Common myeloid progenitor, CD34-positive (primary cell): ENCODE results near the gene SLC2A4.
A peak's percentile ranks its signal among the peaks of the same experiment; 100 is the strongest.

Experiments used
- CTCF ChIA-PET: fragments of 350-600 bp; sonication (Branson Sonifier 250); formaldehyde crosslinking; loops from one replicate; lab custom pipeline; 2021; ENCODE audit warnings: antibody characterized with exemption; lab: Charles Lee
- POLR2A ChIA-PET: fragments of 350-600 bp; sonication (Branson Sonifier 250); formaldehyde crosslinking; loops from one replicate; lab custom pipeline; 2021; ENCODE audit warnings: antibody characterized with exemption; lab: Charles Lee
- DNase-seq, 3 donors: peaks; one replicate each; pipeline versions ENCODE4 v3.0.0 to v3.0.0-alpha.2; 2013
- H3K27ac ChIP-seq, 2 experiments: 1 replicate in 1 of 2; 2 replicates in 1 of 2; pipeline ENCODE4 v1.7.0; 2013; ENCODE audit warnings: inconsistent platforms in 2 of 2, low read length in 2 of 2, mild to moderate bottlenecking in 2 of 2, low read depth in 1 of 2, moderate library complexity in 1 of 2; ENCODE audit not compliant: severe bottlenecking in 2 of 2, insufficient read depth in 1 of 2, poor library complexity in 1 of 2
- H3K27me3 ChIP-seq, 5 experiments: replicated peaks in 2 of 5; 1 replicate in 3 of 5; 2 replicates in 2 of 5; pipeline versions ENCODE4 v1.6.1 to v1.7.0; 2013; ENCODE audit warnings: low read length in 4 of 5, mild to moderate bottlenecking in 2 of 5, moderate library complexity in 2 of 5, inconsistent platforms in 1 of 5; ENCODE audit not compliant: insufficient read depth in 5 of 5, control insufficient read depth in 4 of 5
- H3K36me3 ChIP-seq, 4 experiments: 1 replicate in 2 of 4; 2 replicates in 2 of 4; pipeline versions ENCODE4 v1.6.1 to v1.7.0; 2013; ENCODE audit warnings: low read length in 3 of 4, control low read depth in 1 of 4, mild to moderate bottlenecking in 1 of 4; ENCODE audit not compliant: control insufficient read depth in 4 of 4, insufficient read depth in 4 of 4
- H3K4me1 ChIP-seq, 4 experiments: 1 replicate in 3 of 4; 2 replicates in 1 of 4; pipeline versions ENCODE4 v1.6.1 to v1.7.1; 2013; ENCODE audit warnings: low read length in 3 of 4, mild to moderate bottlenecking in 3 of 4, control low read depth in 1 of 4, inconsistent platforms in 1 of 4, moderate library complexity in 1 of 4; ENCODE audit not compliant: control insufficient read depth in 4 of 4, insufficient read depth in 4 of 4; ENCODE audit errors: control extremely low read depth in 1 of 4
- H3K4me3 ChIP-seq, 7 experiments: 1 replicate in 4 of 7; 2 replicates in 3 of 7; pipeline versions ENCODE4 v1.5.1 to v1.7.0; 2013; ENCODE audit warnings: mild to moderate bottlenecking in 7 of 7, low read length in 6 of 7, moderate library complexity in 6 of 7, inconsistent platforms in 2 of 7, low read depth in 2 of 7, control low read depth in 1 of 7; ENCODE audit not compliant: insufficient read depth in 4 of 7, control insufficient read depth in 1 of 7; ENCODE audit errors: extremely low read depth in 1 of 7
- H3K9me3 ChIP-seq, 5 experiments: 1 replicate in 4 of 5; 2 replicates in 1 of 5; pipeline versions ENCODE4 v1.6.1 to v1.7.1; 2013; ENCODE audit warnings: low read length in 4 of 5, mild to moderate bottlenecking in 2 of 5, inconsistent platforms in 1 of 5, low read depth in 1 of 5, moderate library complexity in 1 of 5; ENCODE audit not compliant: control insufficient read depth in 4 of 5, insufficient read depth in 2 of 5; ENCODE audit errors: control extremely low read depth in 1 of 5
- WGBS: methylation state at CpG from one replicate; pipeline ENCODE4 v1.1.5; 2013; ENCODE audit not compliant: insufficient coverage; 5-methylcytosine and 5-hydroxymethylcytosine counted together

SLC2A4 gene

DNA sequence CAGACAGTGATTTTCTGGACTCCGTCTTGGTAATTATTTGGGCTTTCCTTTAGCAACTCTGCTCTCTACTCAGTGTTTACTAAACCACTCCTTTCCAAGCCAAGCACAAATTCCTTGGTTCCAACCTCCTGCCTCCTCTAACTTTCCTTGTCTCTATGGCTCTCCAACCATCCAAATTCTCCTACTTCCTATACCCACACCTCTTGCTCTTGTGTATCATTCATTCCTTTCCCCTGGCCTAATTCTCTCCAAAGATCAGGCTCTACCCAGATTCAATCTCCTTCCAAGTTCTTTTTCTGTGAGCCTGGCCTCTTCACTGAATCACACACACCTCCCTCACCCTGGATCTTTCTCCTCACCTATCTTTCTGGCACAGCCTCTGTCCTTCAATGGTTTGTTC is 46.5 kb downstream of the SLC2A4 start:
- Histone ChIP-seq H3K27ac (peak overlapping the region in 1 of 2 experiments; percentile 87), H3K4me3 (peak overlapping the region in 4 of 7 experiments; percentile 90 to 97 (median 91)), H3K27me3 (no peaks in the 10 kb centered on the region), H3K36me3 (peaks cover 2 to 42% (median 32%) of the 10 kb centered on the region in 4 experiments), H3K4me1 (peaks cover 5 to 38% (median 32%) of the 10 kb centered on the region in 4 experiments), H3K9me3 (no peaks in the 10 kb centered on the region)
- WGBS: 88% methylated on average over 1 of the region's 1 CpG
- DNase-seq: no peak
- ChIA-PET POLR2A (interaction anchor here (0.7 kb wide), 1 partner anchor 156 kb away, joined by 3 read pairs; the partner anchor contains the start of gene POLR2A), CTCF (interaction anchor here (1.4 to 12.8 kb wide), 4 partner anchors 12 to 31 kb away, joined by 4 to 314 read pairs (median 10); partner anchors contain the start of gene ACAP1)

DNA sequence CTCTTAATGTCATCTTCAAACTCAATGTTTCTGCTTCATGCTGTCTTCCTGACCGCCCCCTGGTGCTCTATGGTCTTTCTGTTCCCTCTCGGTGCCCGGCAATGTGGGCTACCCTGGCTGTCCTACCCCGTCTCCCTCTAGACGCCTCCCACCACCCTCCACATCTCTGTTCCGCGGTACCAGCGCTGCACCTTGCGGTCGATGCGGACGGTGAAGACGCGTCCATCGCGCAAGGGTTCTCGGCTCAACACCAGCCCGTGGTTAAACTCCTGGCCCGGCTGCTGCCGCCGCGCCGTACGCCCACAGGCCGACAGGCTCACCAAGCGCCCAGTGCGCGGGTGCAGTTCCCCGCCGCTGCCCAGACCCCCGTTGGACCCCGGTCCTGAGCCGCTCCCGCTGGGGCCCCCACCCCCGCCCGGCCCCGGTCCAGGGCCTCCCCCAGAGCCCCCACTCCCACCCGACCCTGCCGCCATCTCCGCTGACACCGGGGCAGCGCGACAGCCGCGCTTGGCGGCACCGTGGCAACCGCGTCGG is 47.4 kb downstream of the SLC2A4 start, which contains the start of gene NEURL4:
TSS of gene NEURL4 (minus strand) at position 496 of the 534 bp plus-strand sequence. CDS start at position 473, 23 bp downstream.
- Histone ChIP-seq H3K4me3 (peak within 1 kb of the TSS; percentile 74 to 97 (median 90)), H3K36me3 (peaks cover 0 to 33% (median 24%) of the 10 kb centered on the region in 4 experiments), H3K9me3 (no peaks in the 10 kb centered on the region), H3K27ac (peak within 1 kb of the TSS; percentile 66 to 87), H3K4me1 (peaks cover 5 to 38% (median 32%) of the 10 kb centered on the region in 4 experiments), H3K27me3 (no peaks in the 10 kb centered on the region)
- ChIA-PET POLR2A (interaction anchor here (0.7 to 1.0 kb wide), 2 partner anchors 20 to 156 kb away, joined by 3 to 4 read pairs; partner anchors contain the start of gene POLR2A), CTCF (interaction anchor here (1.4 to 12.8 kb wide), 6 partner anchors 9 to 32 kb away, joined by 4 to 314 read pairs (median 8); partner anchors contain the start of genes ACAP1 and TMEM95)
- DNase-seq: no peak
- 0% methylated on average over 38 of the region's 50 CpGs for WGBS

DNA sequence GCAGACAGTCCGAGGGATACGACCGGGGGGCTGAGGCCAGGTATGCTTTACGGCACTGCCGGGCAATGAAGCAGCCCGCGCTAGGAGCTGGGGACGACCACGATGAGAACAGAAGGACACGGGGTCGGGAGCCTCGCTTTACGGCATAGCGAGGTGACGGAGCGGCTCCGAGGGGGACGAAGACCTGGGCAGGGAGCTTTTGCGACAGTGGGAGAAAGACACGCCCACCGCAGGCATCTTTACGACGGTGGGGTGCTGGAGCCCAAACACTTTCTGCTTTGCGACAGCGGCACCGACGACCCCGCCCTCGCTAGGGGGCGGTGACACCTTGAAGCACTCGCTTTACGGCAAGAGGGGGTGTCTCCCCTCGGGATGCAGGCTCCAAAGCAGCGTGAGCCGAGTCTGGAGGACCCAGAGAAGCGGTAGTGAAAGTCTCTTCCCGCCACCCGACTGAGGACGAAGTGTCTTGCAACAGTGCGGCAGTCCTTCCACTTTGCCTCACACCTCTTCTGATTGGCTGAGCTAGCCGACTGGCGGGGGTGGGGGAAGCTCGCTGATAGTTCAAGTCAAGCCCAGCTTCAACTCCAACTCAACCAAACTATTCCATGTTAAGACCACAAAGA is 48.0 kb downstream of the SLC2A4 start:
- peak overlapping the region; percentile 74 to 97 (median 90) for H3K4me3 ChIP-seq
- H3K4me1 ChIP-seq: peaks cover 5 to 38% (median 33%) of the 10 kb centered on the region in 4 experiments
- ChIA-PET POLR2A (interaction anchor here (1.0 kb wide), 1 partner anchor 20 kb away, joined by 4 read pairs; no protein-coding TSS in a partner anchor), CTCF (interaction anchor here (0.9 to 12.8 kb wide), 10 partner anchors 9 to 284 kb away, joined by 3 to 314 read pairs (median 5); partner anchors contain the start of genes ACAP1 and TMEM95)
- peaks cover 0 to 28% (median 19%) of the 10 kb centered on the region in 4 experiments for H3K36me3 ChIP-seq
- H3K9me3 ChIP-seq: no peaks in the 10 kb centered on the region
- WGBS: 0% methylated on average over 38 of the region's 43 CpGs
- peak; percentile 99 to 100 (median 100) for DNase-seq
- peak overlapping the region; percentile 66 to 87 for H3K27ac ChIP-seq
- H3K27me3 ChIP-seq: no peaks in the 10 kb centered on the region

DNA sequence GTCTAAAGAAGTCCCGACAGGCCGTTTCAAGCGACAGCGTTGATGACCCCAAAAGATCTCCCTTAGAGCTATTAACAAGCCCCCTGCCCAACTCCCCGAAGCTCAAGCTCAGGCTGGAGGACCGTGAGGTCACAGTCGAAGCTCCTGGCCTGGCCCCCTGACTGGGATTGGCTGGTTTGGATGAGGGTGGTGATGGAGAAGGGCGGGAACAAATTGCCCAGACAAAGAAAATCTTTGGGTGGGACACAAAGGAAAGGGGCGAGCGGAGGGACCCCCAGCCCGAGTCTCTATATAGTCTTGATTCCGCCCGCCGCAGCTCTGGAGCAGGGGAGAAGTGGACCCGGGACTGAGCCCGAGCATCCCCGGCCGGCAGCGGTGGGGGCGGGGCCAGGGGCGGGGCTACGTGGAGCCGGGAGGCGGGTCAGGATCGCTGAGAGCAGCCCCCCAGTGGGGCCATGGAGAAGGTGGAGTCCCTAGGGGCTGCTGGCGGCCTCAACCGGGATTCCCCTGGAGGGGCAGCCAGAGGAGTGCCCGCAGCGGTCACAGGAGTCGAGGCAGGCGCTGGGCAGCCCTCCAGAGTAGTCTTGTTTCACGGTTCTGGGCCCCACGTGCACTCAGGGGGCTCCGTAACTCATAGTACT is 48.6 kb downstream of the SLC2A4 start:
- ChIA-PET CTCF (interaction anchor here (0.9 to 12.8 kb wide), 11 partner anchors 9 to 284 kb away, joined by 3 to 314 read pairs (median 4); partner anchors contain the start of genes ACAP1 and TMEM95), POLR2A (interaction anchor here (0.6 to 1.0 kb wide), 2 partner anchors 21 to 109 kb away, joined by 3 to 4 read pairs; no protein-coding TSS in a partner anchor)
- no peaks in the 10 kb centered on the region for H3K9me3 ChIP-seq
- H3K27me3 ChIP-seq: no peaks in the 10 kb centered on the region
- H3K36me3 ChIP-seq: peaks cover 0 to 22% (median 14%) of the 10 kb centered on the region in 4 experiments
- WGBS: 2% methylated on average over 13 of the region's 34 CpGs
- peak overlapping the region; percentile 66 to 87 for H3K27ac ChIP-seq
- peak; percentile 78 to 88 (median 87) for DNase-seq
- H3K4me3 ChIP-seq: peak overlapping the region; percentile 74 to 97 (median 90)
- H3K4me1 ChIP-seq: peaks cover 5 to 43% (median 37%) of the 10 kb centered on the region in 4 experiments

DNA sequence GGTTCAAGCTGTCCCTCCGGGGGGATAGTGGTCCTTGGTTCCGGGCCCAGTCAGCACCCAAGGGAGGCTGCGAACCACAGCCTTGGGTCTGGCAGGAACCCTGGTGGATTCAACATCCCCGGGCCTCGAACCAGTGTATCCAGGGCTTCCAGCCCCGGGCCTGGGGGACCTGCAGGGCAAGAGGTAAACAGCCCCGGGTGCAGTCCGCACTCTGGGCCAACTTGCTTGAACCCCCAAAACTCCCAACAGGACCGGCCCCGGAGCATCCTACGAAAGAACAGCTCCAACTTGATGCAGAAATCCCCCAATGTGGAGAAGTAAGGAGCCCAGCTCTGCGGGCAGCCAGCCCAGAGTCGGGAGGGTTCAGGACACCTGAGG is 49.1 kb downstream of the SLC2A4 start:
- H3K4me3 ChIP-seq: peak overlapping the region in 6 of 7 experiments; percentile 27 to 97 (median 90)
- H3K36me3 ChIP-seq: peaks cover 0 to 16% (median 10%) of the 10 kb centered on the region in 4 experiments
- no peak for DNase-seq
- no peaks in the 10 kb centered on the region for H3K27me3 ChIP-seq
- H3K4me1 ChIP-seq: peaks cover 8 to 48% (median 42%) of the 10 kb centered on the region in 4 experiments
- 77% methylated on average over 12 of the region's 13 CpGs for WGBS
- H3K27ac ChIP-seq: peak overlapping the region; percentile 7 to 71
- ChIA-PET CTCF (interaction anchor here (0.8 to 12.8 kb wide), 4 partner anchors 12 to 34 kb away, joined by 3 to 314 read pairs (median 6); partner anchors contain the start of genes ACAP1 and TMEM95), POLR2A (no interaction called here)
- no peaks in the 10 kb centered on the region for H3K9me3 ChIP-seq

DNA sequence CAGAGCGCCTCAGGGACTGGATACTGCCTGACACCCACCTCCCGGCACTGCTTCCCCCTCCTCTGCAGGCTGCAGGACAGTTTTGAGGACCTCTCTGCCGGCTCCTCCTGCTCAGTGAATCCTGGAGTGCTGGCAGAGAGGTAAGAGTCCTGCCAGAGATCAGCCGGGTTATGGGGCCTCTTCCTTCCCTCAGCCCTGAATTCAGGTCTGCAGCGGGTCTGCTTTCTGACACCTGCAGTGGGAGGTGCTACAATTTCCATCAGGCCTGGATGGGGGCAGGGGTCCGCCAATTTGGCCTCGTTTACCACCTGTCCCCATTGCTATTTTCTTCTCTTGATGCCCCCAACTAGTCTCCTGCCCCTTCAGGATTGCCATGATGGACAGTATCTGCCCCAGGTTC is 50.6 kb downstream of the SLC2A4 start:
- H3K27me3 ChIP-seq: no peaks in the 10 kb centered on the region
- ChIA-PET CTCF (no interaction called here), POLR2A (no interaction called here)
- WGBS: 54% methylated on average over 7 of the region's 7 CpGs
- DNase-seq: no peak
- peak overlapping the region in 1 of 2 experiments; percentile 43 for H3K27ac ChIP-seq
- H3K4me3 ChIP-seq: no peak overlapping the region
- peaks cover 10 to 63% (median 57%) of the 10 kb centered on the region in 4 experiments for H3K4me1 ChIP-seq
- peaks cover 0 to 2% (median 0%) of the 10 kb centered on the region in 4 experiments for H3K36me3 ChIP-seq
- no peaks in the 10 kb centered on the region for H3K9me3 ChIP-seq
